HepG2 (cell line): ENCODE data around the gene PLEKHG2. TPM values are rescaled to one million over a fixed set of nuclear protein-coding genes. Genes with fewer than 3 reads are reported as not detected.
A peak's percentile ranks its signal among the peaks of the same experiment; 100 is the strongest.

Source experiments
- E2F1 ChIP-seq: sonication (generic); formaldehyde crosslinking; IDR thresholded peaks from 2 replicates; pipeline ENCODE4 v1.5.0; 2020; ENCODE audit warnings: missing genetic modification reagents
- ERF ChIP-seq: IDR thresholded peaks from 2 replicates; pipeline ENCODE4 v1.6.1; 2018; ENCODE audit warnings: missing biosample characterization, missing genetic modification reagents
- HNF4G ChIP-seq, 2 experiments: sonication (generic) in 1 of 2; formaldehyde crosslinking in 1 of 2; IDR thresholded peaks; 2 replicates each; pipeline versions ENCODE4 v1.4.0 to v1.6.1; 2011 to 2020; ENCODE audit warnings: borderline replicate concordance in 2 of 2, low read depth in 2 of 2, mild to moderate bottlenecking in 2 of 2, low read length in 1 of 2, missing genetic modification reagents in 1 of 2, moderate library complexity in 1 of 2
- MIXL1 ChIP-seq: IDR thresholded peaks from 2 replicates; pipeline ENCODE4 v1.6.1; 2016
- RFXAP ChIP-seq: sonication (generic); formaldehyde crosslinking; IDR thresholded peaks from 2 replicates; pipeline ENCODE4 v1.4.0; 2020; ENCODE audit warnings: missing genetic modification reagents, borderline replicate concordance
- SMAD1 ChIP-seq: sonication (generic); formaldehyde crosslinking; IDR thresholded peaks from 2 replicates; pipeline ENCODE4 v1.4.0; 2020; ENCODE audit warnings: missing genetic modification reagents, low read depth, mild to moderate bottlenecking, borderline replicate concordance
- SRSF9 ChIP-seq: fragments of 200-400 bp; formaldehyde crosslinking; IDR thresholded peaks from 2 replicates; pipeline ENCODE4 v1.6.1; 2018; ENCODE audit warnings: borderline replicate concordance, mild to moderate bottlenecking, low read depth, low read length; ENCODE audit not compliant: insufficient read depth, poor library complexity, severe bottlenecking
- SRY ChIP-seq: sonication (generic); formaldehyde crosslinking; IDR thresholded peaks from 2 replicates; pipeline ENCODE4 v1.8.0; 2022; ENCODE audit warnings: mild to moderate bottlenecking, missing genetic modification reagents
- TEAD3 ChIP-seq: optimal IDR thresholded peaks from 2 replicates; pipeline ENCODE3; 2016; ENCODE audit warnings: borderline replicate concordance
- ZHX1 ChIP-seq: sonication (generic); formaldehyde crosslinking; IDR thresholded peaks from 2 replicates; pipeline ENCODE4 v1.8.1; 2022; ENCODE audit warnings: low read depth, mild to moderate bottlenecking, missing genetic modification reagents
- ZNF232 ChIP-seq: sonication (generic); formaldehyde crosslinking; IDR thresholded peaks from 2 replicates; pipeline ENCODE4 v1.4.0; 2020; ENCODE audit warnings: missing genetic modification reagents, borderline replicate concordance
- ZNF260 ChIP-seq: sonication (generic); formaldehyde crosslinking; IDR thresholded peaks from 2 replicates; pipeline ENCODE4 v1.4.0; 2020; ENCODE audit warnings: missing genetic modification reagents, low read depth, mild to moderate bottlenecking, borderline replicate concordance
- ZNF430 ChIP-seq: sonication (generic); formaldehyde crosslinking; IDR thresholded peaks from 2 replicates; pipeline ENCODE4 v1.9.0; 2021; ENCODE audit warnings: mild to moderate bottlenecking, missing genetic modification reagents
- ZNF674 ChIP-seq: sonication (generic); formaldehyde crosslinking; IDR thresholded peaks from 2 replicates; pipeline ENCODE4 v1.5.0; 2020; ENCODE audit warnings: low read depth, mild to moderate bottlenecking, missing genetic modification reagents
- ZNF781 ChIP-seq: sonication (generic); formaldehyde crosslinking; IDR thresholded peaks from 2 replicates; pipeline ENCODE4 v1.5.1; 2020; ENCODE audit warnings: borderline replicate concordance, mild to moderate bottlenecking, missing genetic modification reagents; ENCODE audit errors: not compliant biosample characterization
- ZNF782 ChIP-seq: sonication (generic); formaldehyde crosslinking; IDR thresholded peaks from 2 replicates; pipeline ENCODE4 v1.4.0; 2020; ENCODE audit warnings: missing genetic modification reagents, mild to moderate bottlenecking, borderline replicate concordance
- polyA plus RNA-seq, 8 experiments: library from polyadenylated mRNA; depleted of rRNA in 3 of 8; stranded (reverse) in 7 of 8; unstranded in 1 of 8; fragments of >200 nt; fragmentation: Illumina TruSeq in 4 of 8; extraction: Trizol in 4 of 8; gene quantifications; 2 replicates each; pipeline versions ENCODE4 v1.2.1 to v1.2.3, GENCODE V29; 2011 to 2016; ENCODE audit warnings: low read depth in 4 of 8, missing spikeins in 1 of 8, mixed read lengths in 1 of 8; ENCODE audit not compliant: insufficient read depth in 1 of 8
- total RNA-seq, 5 experiments: library from RNA; depleted of rRNA; stranded (reverse); fragments of >200 nt; fragmentation: Illumina TruSeq; extraction: Trizol; gene quantifications; 2 replicates each; pipeline ENCODE4 v1.2.3, GENCODE V29; 2016; ENCODE audit warnings: low read depth in 1 of 5
- TF ChIP-seq, protein P1 (sequence below): sonication (generic); formaldehyde crosslinking; IDR thresholded peaks from 2 replicates; pipeline ENCODE4 v1.4.0; 2020; ENCODE audit warnings: mild to moderate bottlenecking, missing genetic modification reagents
- TF ChIP-seq, protein P2 (sequence below): IDR thresholded peaks from 2 replicates; pipeline ENCODE4 v1.6.1; 2016
- TF ChIP-seq, protein P3 (sequence below): sonication (generic); formaldehyde crosslinking; conservative IDR thresholded peaks from 2 replicates; pipeline ENCODE4 v1.8.0; 2022; ENCODE audit warnings: mild to moderate bottlenecking, moderate library complexity, missing genetic modification reagents

Gene PLEKHG2
- total and polyA plus RNA-seq, 2 of the 13 experiments (the other 11 are each of a cell fraction or from before 2014, with no cell fraction given) = 3.6 to 6.8 TPM

GRCh38 chr19:39412100-39412866 lies at the start of gene PLEKHG2 (continued):
- TF ChIP-seq ZHX1 (no peak), SRY (CRISPR knock-in tag) (peak; percentile 41; the same call in 1 of the 2 replicates), ZNF232 (CRISPR knock-in tag) (peak; percentile 41; the same call in 1 of the 2 replicates), MIXL1 (peak; percentile 69; the same call in 1 of the 2 replicates), RFXAP (0 out of 2 replicates have a peak, but pooled peaks have one; percentile 41), E2F1 (CRISPR knock-in tag) (peak; percentile 67; the same call in 1 of the 2 replicates), SRSF9 (no peak), ZNF781 (peak; percentile 43), ZNF782 (CRISPR knock-in tag) (peak; percentile 39; the same call in 1 of the 2 replicates), ZNF430 (0 out of 2 replicates have a peak, but pooled peaks have one; percentile 14), TEAD3 (CRISPR knock-in tag) (peak; percentile 89), ZNF674 (CRISPR knock-in tag) (no peak), ZNF260 (CRISPR knock-in tag) (no peak), HNF4G (IDR thresholded peaks at IDR 0.05; ENCODE audit: borderline replicate concordance, low read depth, low read length) (peak; percentile 38; the same call in 1 of the 2 replicates), HNF4G (CRISPR knock-in tag; IDR thresholded peaks at IDR 0.05; ENCODE audit: borderline replicate concordance, low read depth) (no peak), SMAD1 (CRISPR knock-in tag) (no peak), ERF (CRISPR knock-in tag) (peak; percentile 48; the same call in 1 of the 2 replicates)
- TF ChIP-seq, protein P1, sequence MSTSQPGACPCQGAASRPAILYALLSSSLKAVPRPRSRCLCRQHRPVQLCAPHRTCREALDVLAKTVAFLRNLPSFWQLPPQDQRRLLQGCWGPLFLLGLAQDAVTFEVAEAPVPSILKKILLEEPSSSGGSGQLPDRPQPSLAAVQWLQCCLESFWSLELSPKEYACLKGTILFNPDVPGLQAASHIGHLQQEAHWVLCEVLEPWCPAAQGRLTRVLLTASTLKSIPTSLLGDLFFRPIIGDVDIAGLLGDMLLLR = no peak
- TF ChIP-seq, protein P2, sequence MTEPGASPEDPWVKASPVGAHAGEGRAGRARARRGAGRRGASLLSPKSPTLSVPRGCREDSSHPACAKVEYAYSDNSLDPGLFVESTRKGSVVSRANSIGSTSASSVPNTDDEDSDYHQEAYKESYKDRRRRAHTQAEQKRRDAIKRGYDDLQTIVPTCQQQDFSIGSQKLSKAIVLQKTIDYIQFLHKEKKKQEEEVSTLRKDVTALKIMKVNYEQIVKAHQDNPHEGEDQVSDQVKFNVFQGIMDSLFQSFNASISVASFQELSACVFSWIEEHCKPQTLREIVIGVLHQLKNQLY = peak; percentile 53; the same call in 1 of the 2 replicates
- TF ChIP-seq, protein P3, sequence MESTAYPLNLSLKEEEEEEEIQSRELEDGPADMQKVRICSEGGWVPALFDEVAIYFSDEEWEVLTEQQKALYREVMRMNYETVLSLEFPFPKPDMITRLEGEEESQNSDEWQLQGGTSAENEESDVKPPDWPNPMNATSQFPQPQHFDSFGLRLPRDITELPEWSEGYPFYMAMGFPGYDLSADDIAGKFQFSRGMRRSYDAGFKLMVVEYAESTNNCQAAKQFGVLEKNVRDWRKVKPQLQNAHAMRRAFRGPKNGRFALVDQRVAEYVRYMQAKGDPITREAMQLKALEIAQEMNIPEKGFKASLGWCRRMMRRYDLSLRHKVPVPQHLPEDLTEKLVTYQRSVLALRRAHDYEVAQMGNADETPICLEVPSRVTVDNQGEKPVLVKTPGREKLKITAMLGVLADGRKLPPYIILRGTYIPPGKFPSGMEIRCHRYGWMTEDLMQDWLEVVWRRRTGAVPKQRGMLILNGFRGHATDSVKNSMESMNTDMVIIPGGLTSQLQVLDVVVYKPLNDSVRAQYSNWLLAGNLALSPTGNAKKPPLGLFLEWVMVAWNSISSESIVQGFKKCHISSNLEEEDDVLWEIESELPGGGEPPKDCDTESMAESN (CRISPR knock-in tag) = 0 out of 2 replicates have a peak, but pooled peaks have one; percentile 24
